CD14-positive monocyte (primary cell): ENCODE results near the gene RARS2. TPM values are rescaled to one million over a fixed set of nuclear protein-coding genes. Genes with fewer than 3 reads are reported as not detected.

ENCODE experiments used
- DNase-seq, 3 donors: peaks; one replicate each; pipeline ENCODE4 v3.0.0-alpha.2; 2011 to 2022
- H2AFZ ChIP-seq: 2 replicates; pipeline ENCODE4 v1.6.0; 2012; ENCODE audit warnings: mild to moderate bottlenecking, low read depth, low read length, inconsistent platforms; ENCODE audit not compliant: insufficient read depth, poor library complexity, severe bottlenecking
- H3K27ac ChIP-seq, 2 donors: 1 replicate in 1 of 2; 2 replicates in 1 of 2; pipeline ENCODE4 v1.5.1; 2012 to 2013; ENCODE audit warnings: low read length in 2 of 2, control low read depth in 1 of 2, inconsistent platforms in 1 of 2, low read depth in 1 of 2, mild to moderate bottlenecking in 1 of 2
- H3K27me3 ChIP-seq, 2 donors: one replicate each; pipeline versions ENCODE4 v1.6.0 to v1.6.1; 2011 to 2013; ENCODE audit warnings: low read length in 2 of 2; ENCODE audit not compliant: control insufficient read depth in 2 of 2, insufficient read depth in 2 of 2
- H3K36me3 ChIP-seq, 2 donors: replicated peaks in 1 of 2; 1 replicate in 1 of 2; 2 replicates in 1 of 2; pipeline versions ENCODE4 v1.5.1 to v1.6.1; 2012 to 2013; ENCODE audit warnings: low read length in 2 of 2, control low read depth in 1 of 2, inconsistent platforms in 1 of 2, mild to moderate bottlenecking in 1 of 2; ENCODE audit not compliant: insufficient read depth in 2 of 2, control insufficient read depth in 1 of 2
- H3K4me1 ChIP-seq, 2 donors: 1 replicate in 1 of 2; 2 replicates in 1 of 2; pipeline versions ENCODE4 v1.5.1 to v1.6.1; 2012 to 2013; ENCODE audit warnings: low read length in 2 of 2, control low read depth in 1 of 2, inconsistent platforms in 1 of 2, mild to moderate bottlenecking in 1 of 2, moderate library complexity in 1 of 2; ENCODE audit not compliant: insufficient read depth in 2 of 2, control insufficient read depth in 1 of 2
- H3K4me2 ChIP-seq: replicated peaks from 2 replicates; pipeline ENCODE3; 2012; ENCODE audit warnings: low read length, moderate library complexity, mild to moderate bottlenecking; ENCODE audit not compliant: poor library complexity, severe bottlenecking; ENCODE audit errors: extremely low read depth
- H3K4me3 ChIP-seq, 3 experiments: fragments of 200-600 bp in 1 of 3; sonication (generic) in 1 of 3; replicated peaks in 1 of 3; 1 replicate in 2 of 3; 2 replicates in 1 of 3; pipeline ENCODE4 v1.5.1; 2011 to 2013; ENCODE audit warnings: low read length in 3 of 3, mild to moderate bottlenecking in 3 of 3, control low read depth in 2 of 3, low read depth in 2 of 3, inconsistent platforms in 1 of 3, moderate library complexity in 1 of 3
- H3K79me2 ChIP-seq: 2 replicates; pipeline ENCODE4 v1.6.0; 2012; ENCODE audit warnings: mild to moderate bottlenecking, control low read depth, inconsistent platforms, low read length, moderate library complexity; ENCODE audit not compliant: insufficient read depth
- H3K9ac ChIP-seq: 2 replicates; pipeline ENCODE4 v1.6.0; 2017; ENCODE audit warnings: low read length, mild to moderate bottlenecking; ENCODE audit not compliant: insufficient read depth, poor library complexity, severe bottlenecking
- H3K9me3 ChIP-seq, 2 donors: replicated peaks in 1 of 2; 1 replicate in 1 of 2; 2 replicates in 1 of 2; pipeline versions ENCODE4 v1.5.1 to v1.6.1; 2012 to 2013; ENCODE audit warnings: low read length in 2 of 2, control low read depth in 1 of 2; ENCODE audit not compliant: control insufficient read depth in 1 of 2, insufficient read depth in 1 of 2
- H4K20me1 ChIP-seq: 2 replicates; pipeline ENCODE4 v1.6.0; 2012; ENCODE audit warnings: mild to moderate bottlenecking, low read length, control low read depth, moderate library complexity; ENCODE audit not compliant: insufficient read depth
- H3K27ac Mint-ChIP-seq, 7 donors: one replicate each; pipeline ENCODE4 v1.8.0; 2020; ENCODE audit warnings: mild to moderate bottlenecking in 7 of 7, mixed read lengths in 7 of 7, moderate library complexity in 6 of 7, inconsistent platforms in 2 of 7
- H3K27me3 Mint-ChIP-seq, 3 donors: one replicate each; pipeline ENCODE4 v1.8.0; 2021 to 2022; ENCODE audit warnings: low read depth in 3 of 3, mild to moderate bottlenecking in 3 of 3, mixed read lengths in 3 of 3, moderate library complexity in 3 of 3, inconsistent platforms in 1 of 3
- H3K36me3 Mint-ChIP-seq, 2 donors: one replicate each; pipeline ENCODE4 v1.8.0; 2020; ENCODE audit warnings: mixed read lengths in 2 of 2, inconsistent platforms in 1 of 2, mild to moderate bottlenecking in 1 of 2
- H3K4me1 Mint-ChIP-seq: one replicate; pipeline ENCODE4 v1.8.0; 2020; ENCODE audit warnings: mild to moderate bottlenecking, mixed read lengths
- H3K4me3 Mint-ChIP-seq, 2 donors: one replicate each; pipeline ENCODE4 v1.8.0; 2020; ENCODE audit warnings: mild to moderate bottlenecking in 2 of 2, mixed read lengths in 2 of 2, moderate library complexity in 1 of 2
- H3K9me3 Mint-ChIP-seq, 7 donors: one replicate each; pipeline ENCODE4 v1.8.0; 2020 to 2022; ENCODE audit warnings: mixed read lengths in 7 of 7, mild to moderate bottlenecking in 6 of 7, moderate library complexity in 6 of 7, inconsistent platforms in 2 of 7
- WGBS: methylation state at CpG from one replicate; pipeline ENCODE4 v1.1.5; 2013; ENCODE audit warnings: missing lambda C conversion rate; ENCODE audit not compliant: insufficient coverage; 5-methylcytosine and 5-hydroxymethylcytosine counted together
- intact Hi-C, 2 donors: fragments of 100-400 bp; cut with micrococcal nuclease; formaldehyde crosslinking; loops; one replicate each; pipeline versions ENCODE4 v1.15.0 to v1.15.1; 2023
- polyA plus RNA-seq, 3 donors: library from polyadenylated mRNA; depleted of rRNA in 1 of 3; unstranded in 2 of 3; stranded (reverse) in 1 of 3; fragments of 300-500 nt in 2 of 3; fragments of >200 nt in 1 of 3; fragmentation: Illumina TruSeq in 2 of 3; gene quantifications; 1 replicate in 2 of 3; 2 replicates in 1 of 3; pipeline ENCODE4 v1.2.3, GENCODE V29; 2012 to 2021
- TF ChIP-seq, protein P1 (sequence below): fragments of 200-600 bp; IDR thresholded peaks from one replicate; pipeline ENCODE4 v1.8.0; 2022; ENCODE audit warnings: antibody characterized with exemption, mild to moderate bottlenecking

The RARS2 gene
- polyA plus RNA-seq, 3 donors: 8.6 to 33.0 (median 27.3) TPM

DNA sequence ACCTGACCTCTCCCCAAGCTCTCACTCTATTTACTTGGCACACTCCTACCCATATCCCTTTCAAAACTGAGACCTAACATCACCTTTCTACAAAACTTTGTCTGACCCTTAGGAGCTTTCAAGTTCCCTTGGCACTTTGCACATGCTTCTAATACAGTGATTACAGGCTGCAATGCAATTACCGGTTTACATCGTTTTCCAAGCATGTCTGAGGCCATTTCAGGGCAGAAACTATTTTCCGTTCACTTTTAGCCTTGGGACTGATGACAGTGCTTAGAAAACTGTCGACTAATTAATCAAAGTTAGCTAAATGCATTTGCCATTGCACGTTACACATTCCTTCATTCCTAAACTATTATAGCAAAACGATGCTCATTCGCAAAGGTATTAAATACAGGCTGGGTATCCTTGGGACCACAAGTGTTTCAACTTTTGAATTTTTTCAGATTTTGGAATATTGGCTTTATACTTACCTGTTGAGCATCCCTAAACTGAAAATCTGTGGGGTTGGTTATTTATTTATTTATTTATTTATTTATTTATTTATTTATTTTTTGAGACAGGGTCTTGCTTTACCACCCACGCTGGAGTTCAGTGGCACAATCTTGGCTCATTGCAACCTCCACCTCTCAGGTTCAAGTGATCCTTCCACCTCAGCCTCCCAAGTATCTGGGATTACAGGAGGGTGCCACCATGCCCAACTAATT, 3.3 kb downstream of the RARS2 start:
- Mint-ChIP-seq H3K27me3 (no peaks in the 10 kb centered on the region), H3K4me3 (no peak overlapping the region), H3K9me3 (no peaks in the 10 kb centered on the region), H3K27ac (peak overlapping the region in 1 of 7 donors; percentile 18), H3K4me1 (peaks cover 38% of the 10 kb centered on the region), H3K36me3 (peaks cover 17 to 32% of the 10 kb centered on the region in 2 donors)
- H3K27me3 ChIP-seq: no peaks in the 10 kb centered on the region
- no peak overlapping the region for H3K4me2 ChIP-seq
- H4K20me1 ChIP-seq: peaks cover 37% of the 10 kb centered on the region
- peaks cover 23 to 34% of the 10 kb centered on the region in 2 donors for H3K4me1 ChIP-seq
- no peak overlapping the region for H3K27ac ChIP-seq
- no peak for DNase-seq
- H3K4me3 ChIP-seq: no peak overlapping the region
- no peak overlapping the region for H2AFZ ChIP-seq
- peaks cover 94% of the 10 kb centered on the region for H3K79me2 ChIP-seq
- no peaks in the 10 kb centered on the region for H3K9me3 ChIP-seq
- intact Hi-C loops: loop anchor here (10.0 kb wide), 2 partner anchors 88 to 112 kb away; partner anchors contain the start of gene SLC35A1 (in 2 of the 2)
- H3K36me3 ChIP-seq: peaks cover 20 to 34% of the 10 kb centered on the region in 2 donors
- 92% methylated on average over 4 of the region's 8 CpGs for WGBS
- H3K9ac ChIP-seq: no peak overlapping the region
- TF ChIP-seq, protein P1, sequence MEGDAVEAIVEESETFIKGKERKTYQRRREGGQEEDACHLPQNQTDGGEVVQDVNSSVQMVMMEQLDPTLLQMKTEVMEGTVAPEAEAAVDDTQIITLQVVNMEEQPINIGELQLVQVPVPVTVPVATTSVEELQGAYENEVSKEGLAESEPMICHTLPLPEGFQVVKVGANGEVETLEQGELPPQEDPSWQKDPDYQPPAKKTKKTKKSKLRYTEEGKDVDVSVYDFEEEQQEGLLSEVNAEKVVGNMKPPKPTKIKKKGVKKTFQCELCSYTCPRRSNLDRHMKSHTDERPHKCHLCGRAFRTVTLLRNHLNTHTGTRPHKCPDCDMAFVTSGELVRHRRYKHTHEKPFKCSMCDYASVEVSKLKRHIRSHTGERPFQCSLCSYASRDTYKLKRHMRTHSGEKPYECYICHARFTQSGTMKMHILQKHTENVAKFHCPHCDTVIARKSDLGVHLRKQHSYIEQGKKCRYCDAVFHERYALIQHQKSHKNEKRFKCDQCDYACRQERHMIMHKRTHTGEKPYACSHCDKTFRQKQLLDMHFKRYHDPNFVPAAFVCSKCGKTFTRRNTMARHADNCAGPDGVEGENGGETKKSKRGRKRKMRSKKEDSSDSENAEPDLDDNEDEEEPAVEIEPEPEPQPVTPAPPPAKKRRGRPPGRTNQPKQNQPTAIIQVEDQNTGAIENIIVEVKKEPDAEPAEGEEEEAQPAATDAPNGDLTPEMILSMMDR: no peak

DNA sequence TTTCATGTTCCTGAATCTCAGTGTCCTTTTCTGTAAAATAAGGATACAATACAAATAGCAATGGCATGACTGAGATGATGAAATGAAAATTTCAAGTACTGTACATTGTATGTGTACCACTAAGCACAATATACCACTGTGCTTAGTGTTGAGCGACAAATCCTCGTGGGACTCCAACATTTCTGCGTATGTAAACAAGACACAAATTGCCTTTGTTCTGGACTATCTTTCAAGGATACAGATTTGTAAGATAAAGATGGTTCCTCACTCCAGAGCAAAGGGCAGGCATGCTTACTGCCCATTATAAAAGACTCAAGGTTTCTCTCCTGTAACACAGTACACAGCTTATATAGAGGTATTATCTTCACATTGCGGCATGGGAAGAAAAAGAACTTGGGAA, 6.0 kb downstream of the RARS2 start:
- no peak overlapping the region for H3K27ac ChIP-seq
- no peak overlapping the region for H3K4me3 ChIP-seq
- H3K79me2 ChIP-seq: peaks cover 93% of the 10 kb centered on the region
- H2AFZ ChIP-seq: no peak overlapping the region
- H3K36me3 ChIP-seq: peaks cover 36 to 61% of the 10 kb centered on the region in 2 donors
- no peak overlapping the region for H3K9ac ChIP-seq
- peaks cover 19% of the 10 kb centered on the region for H3K4me1 Mint-ChIP-seq
- H3K27me3 ChIP-seq: no peaks in the 10 kb centered on the region
- DNase-seq: no peak
- peak overlapping the region in 1 of 7 donors; percentile 12 for H3K27ac Mint-ChIP-seq
- no peaks in the 10 kb centered on the region for H3K27me3 Mint-ChIP-seq
- H4K20me1 ChIP-seq: peaks cover 53% of the 10 kb centered on the region
- no CpG with 5 or more reads among the region's 4 CpGs for WGBS
- H3K4me2 ChIP-seq: no peak overlapping the region
- no peaks in the 10 kb centered on the region for H3K9me3 ChIP-seq
- H3K36me3 Mint-ChIP-seq: peaks cover 32 to 48% of the 10 kb centered on the region in 2 donors
- no peaks in the 10 kb centered on the region for H3K9me3 Mint-ChIP-seq
- intact Hi-C loops: loop anchor here (10.0 kb wide), 2 partner anchors 91 to 109 kb away; partner anchors contain the start of gene SLC35A1 (in 2 of the 2)
- TF ChIP-seq, protein P1: no peak
- H3K4me1 ChIP-seq: peaks cover 8 to 16% of the 10 kb centered on the region in 2 donors
- no peak overlapping the region for H3K4me3 Mint-ChIP-seq
